GM19239 (cell line): ENCODE measurements around the gene DMD.

ENCODE experiments used
- DNase-seq: peaks from one replicate; pipeline ENCODE4 v3.0.0; 2011; ENCODE audit warnings: low spot score; ENCODE audit not compliant: insufficient read length
- FAIRE-seq: peaks from 2 replicates; lab custom pipeline; 2011; peaks lifted over from hg19 to GRCh38; lab: Jason Lieb, UNC

The DMD gene

GRCh38 chrX:32150141-32150540 is 1061.2 kb downstream of the DMD start:
- DNase-seq (no peak), FAIRE-seq (no peak)

GRCh38 chrX:32141841-32142240 is 1069.5 kb downstream of the DMD start:
- no peak for DNase-seq
- no peak for FAIRE-seq

- DNase-seq (no peak), FAIRE-seq (peak; percentile 47)
Observed at GRCh38 chrX:32139476-32139875, 1071.9 kb downstream of the DMD start.

- no peak for DNase-seq
- no peak for FAIRE-seq
Observed at GRCh38 chrX:32137525-32137924, 1073.8 kb downstream of the DMD start.

DNA sequence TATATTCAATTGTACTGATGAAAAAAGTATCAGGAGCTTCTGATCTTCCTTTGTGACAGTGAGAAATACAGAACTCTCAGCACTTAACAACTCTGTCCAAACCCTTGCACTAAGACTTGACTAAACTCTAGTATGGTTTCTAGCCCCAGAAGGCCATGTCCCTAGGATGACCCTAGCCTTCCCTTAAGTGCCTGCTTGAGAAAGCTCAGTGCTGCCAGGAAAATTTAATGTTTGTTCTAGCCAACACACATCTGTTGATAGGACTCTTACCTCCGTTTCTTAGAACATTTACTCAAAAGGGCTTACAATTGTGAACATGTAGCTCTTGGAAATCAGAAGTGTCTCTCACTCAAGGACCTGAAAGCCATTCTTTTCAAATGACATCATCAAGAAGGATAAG is 1084.4 kb downstream of the DMD start:
- FAIRE-seq: no peak
- DNase-seq: no peak

DNA sequence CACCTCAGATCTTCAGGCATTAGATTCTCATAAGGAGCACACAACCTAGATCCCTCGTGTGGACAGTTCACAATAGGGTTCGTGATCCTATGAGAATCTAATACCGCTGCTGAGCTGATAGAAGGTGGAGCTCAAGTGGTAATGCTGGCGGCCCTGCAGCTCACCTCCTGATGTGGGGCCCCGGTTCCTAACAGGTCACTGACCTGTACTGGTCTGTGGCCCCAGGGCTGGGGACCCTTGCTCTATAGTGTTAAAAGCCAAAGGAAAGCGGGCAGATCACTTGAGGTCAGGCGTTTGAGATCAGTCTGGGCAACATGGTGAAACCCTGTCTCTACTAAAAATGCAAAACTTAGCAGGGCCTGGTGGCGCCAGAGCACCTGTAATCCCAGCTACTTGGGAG is 1092.5 kb downstream of the DMD start:
- no peak for FAIRE-seq
- no peak for DNase-seq

GRCh38 chrX:32116047-32116446 is 1095.3 kb downstream of the DMD start:
- FAIRE-seq: no peak
- DNase-seq: no peak

DNA sequence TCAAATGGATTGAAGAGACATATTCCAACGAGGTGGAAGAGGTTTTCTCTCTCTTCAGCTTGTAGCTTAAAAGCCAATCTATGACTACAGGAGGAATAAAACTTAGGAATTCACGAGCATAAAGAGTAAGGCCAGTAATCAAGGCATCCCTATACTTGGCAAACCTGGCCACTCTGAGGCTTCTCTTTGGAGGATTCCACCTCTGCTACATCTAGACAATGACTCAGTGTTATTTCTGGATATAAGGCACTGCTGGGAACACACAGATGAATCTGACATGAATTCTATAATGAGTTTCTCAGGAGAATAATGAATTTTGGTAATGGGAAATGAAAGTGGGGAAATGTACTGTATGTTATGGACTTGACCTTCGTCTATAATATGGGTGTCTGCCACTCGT is 1123.7 kb downstream of the DMD start:
- DNase-seq: no peak
- no peak for FAIRE-seq

DNA sequence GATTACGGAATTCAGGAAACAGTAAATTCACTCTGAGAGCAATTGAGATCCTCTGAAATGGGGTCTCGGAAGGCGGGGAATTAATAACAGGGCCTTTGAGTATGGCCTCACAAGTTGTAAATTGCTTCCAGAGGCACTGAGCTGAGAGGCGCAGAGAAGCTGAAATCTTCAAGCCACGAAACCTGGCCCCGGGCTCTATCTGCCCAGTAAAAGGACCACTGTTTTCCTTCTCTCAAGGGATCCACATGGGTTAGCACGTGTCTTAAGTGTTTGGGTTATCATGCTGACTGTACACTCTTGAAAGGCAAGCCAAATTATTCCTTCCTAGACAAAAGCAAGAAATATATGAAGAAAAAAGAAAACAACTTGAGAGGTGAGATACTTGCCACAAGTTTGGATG is 1126.6 kb downstream of the DMD start:
- FAIRE-seq (no peak), DNase-seq (no peak)

DNA sequence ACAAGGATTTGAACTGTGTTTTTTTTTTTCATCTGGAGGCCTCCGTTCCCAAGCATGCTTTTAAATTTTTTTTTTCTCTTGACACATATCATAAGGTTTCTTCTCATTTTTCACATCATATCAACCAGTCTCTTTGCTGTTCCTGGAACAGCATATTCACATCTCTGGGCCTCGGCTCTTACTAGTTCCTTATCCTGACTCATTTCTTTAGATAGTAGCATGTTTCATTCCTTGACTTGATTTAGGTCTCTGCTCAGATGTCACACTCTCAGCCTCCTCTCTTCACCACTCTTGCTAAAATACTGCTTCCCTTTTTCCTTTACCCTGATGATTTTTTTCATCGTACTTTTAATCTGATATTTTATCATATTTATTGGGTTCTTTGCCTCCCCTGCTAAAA is 1163.1 kb downstream of the DMD start:
- FAIRE-seq: no peak

GRCh38 chrX:32045149-32045548 is 1166.2 kb downstream of the DMD start:
- no peak for DNase-seq
- FAIRE-seq: no peak

More for the DNA sequence above, 1163.1 kb downstream of the DMD start:
- DNase-seq: no peak

GRCh38 chrX:32041181-32041580 is 1170.2 kb downstream of the DMD start:
- no peak for DNase-seq
- FAIRE-seq: no peak

DNA sequence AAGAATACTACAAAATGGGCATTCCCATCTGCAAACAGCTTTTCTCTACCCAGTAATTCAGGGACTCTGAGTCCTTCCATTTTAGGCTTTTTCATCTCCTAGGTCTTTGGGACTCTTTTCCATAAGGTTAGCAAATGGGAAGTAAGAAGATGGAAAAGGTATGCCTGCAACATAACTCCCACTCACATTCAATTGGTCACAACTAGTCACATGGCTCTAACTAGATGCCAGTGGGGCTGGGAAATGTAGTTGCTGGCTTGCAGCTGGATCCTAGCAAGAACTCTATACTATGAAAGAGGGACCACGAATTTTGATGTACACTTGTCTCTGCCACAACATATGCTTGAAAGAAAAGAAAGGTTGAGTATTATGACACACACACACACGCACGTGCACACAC is 1184.6 kb downstream of the DMD start:
- DNase-seq (no peak), FAIRE-seq (no peak)

GRCh38 chrX:32024072-32024471 is 1187.3 kb downstream of the DMD start:
- FAIRE-seq (no peak), DNase-seq (no peak)

DNA sequence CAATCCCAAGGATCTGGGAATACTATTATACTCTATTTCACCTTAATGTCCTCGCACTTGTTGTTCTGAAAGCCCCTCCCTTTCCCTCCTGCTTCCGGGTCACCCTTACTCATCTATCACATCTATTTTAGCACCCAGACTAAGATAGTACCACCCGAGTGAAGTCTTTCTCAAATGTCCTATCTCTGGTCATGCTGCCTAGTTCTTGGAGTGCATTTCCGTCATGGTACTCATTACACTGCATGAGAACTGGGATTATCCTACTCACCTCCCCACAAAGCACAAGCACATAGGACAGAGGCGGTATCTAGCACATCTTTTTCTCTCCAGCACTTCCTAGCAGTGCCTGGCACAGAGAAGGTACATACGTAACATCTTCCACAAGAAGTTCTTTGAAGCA is 1195.2 kb downstream of the DMD start:
- DNase-seq (no peak), FAIRE-seq (no peak)

DNA sequence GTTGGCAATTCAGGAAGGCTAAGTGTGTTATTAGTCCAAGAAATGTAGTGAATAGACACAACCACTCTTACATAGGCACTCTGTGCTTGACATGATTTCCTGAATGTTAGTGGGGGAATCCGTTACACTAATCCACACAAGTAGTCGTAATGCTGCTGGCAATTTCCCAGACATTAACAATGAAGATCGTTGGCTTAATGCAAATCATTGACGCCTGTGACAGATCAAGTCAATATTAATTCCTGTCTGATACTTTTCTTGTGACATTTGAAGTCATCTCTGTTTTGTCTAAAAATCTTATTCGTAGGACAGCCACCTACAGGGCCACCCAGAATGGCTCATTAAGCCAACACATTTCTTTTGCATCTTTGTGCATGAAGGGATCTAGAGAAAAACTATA is 1200.4 kb downstream of the DMD start:
- DNase-seq (no peak), FAIRE-seq (no peak)

- no peak for DNase-seq
- FAIRE-seq: no peak
Observed at GRCh38 chrX:32010212-32010611, 1201.1 kb downstream of the DMD start.

DNA sequence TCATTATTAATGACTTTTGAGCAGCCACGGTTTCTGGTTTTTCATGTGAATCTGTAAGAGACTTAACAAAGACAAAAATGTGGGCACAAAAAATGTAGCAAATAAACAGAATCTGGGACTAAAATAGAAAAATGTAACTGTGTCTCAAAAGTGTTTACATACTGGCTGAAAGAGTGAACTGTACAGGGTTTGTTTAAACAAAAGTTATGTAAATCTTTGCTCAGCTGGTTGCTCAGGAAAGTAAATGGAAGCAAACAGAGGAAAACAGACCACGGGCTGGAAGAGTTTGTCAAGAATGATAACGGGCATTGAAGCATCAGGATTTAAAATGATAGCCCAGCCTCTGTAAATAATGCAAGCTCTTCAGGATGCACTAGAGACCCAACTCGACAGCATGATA is 1217.7 kb downstream of the DMD start:
- no peak for FAIRE-seq
- no peak for DNase-seq

DNA sequence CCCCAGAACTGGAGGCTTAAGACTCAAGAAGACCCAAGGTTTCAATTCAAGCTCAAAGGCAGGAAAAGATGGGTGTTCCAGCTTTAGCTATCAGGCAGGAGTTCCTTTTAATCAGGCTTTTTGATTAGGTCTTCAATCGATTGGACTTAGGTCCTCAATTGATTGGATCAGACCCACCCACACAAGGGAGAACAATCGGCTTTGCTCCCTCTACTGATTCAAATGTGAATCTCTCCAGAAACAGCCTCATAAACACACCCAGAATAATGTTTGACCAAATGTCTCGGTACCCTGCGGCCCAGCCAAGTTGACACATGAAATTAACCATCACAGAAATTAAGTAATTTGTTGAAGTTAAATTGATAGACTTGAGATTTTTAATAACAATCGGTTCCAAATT is 1222.4 kb downstream of the DMD start:
- no peak for DNase-seq
- FAIRE-seq: no peak

- no peak for DNase-seq
- FAIRE-seq: no peak
Observed at GRCh38 chrX:31981546-31982062, 1229.7 kb downstream of the DMD start.

GRCh38 chrX:31969714-31970113 is 1241.6 kb downstream of the DMD start:
- no peak for FAIRE-seq
- DNase-seq: no peak

DNA sequence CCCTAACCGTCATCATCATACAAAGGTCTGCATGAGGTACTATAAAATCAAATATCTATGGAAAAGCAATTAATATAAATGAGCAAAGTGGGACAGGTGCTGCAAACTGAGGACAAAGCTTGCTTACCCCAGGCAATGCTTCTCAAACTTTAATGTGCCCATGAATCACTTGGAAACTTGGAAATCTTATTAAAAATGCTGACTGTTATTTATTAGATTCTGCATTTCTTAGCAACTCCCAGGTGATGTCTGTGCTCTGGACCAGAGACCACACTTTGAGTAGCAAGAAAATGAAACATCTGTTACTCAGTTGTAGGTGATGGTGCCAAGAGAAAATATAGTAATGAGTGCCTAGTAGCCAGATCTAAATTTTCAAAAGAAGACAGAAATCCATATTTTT is 1249.1 kb downstream of the DMD start:
- DNase-seq (no peak), FAIRE-seq (no peak)

GRCh38 chrX:31934842-31935370 is 1276.4 kb downstream of the DMD start:
- no peak for DNase-seq
- FAIRE-seq: no peak
